GM12878 (cell line): ENCODE measurements around the gene HOXC12. TPM values are rescaled to one million over a fixed set of nuclear protein-coding genes. Genes with fewer than 3 reads are reported as not detected.

ENCODE experiments used
- ATAC-seq: fragments of 200-7000 bp; cut with Tn5 transposase; 3 replicates; pipeline ENCODE4 v1.9.1; 2020; ENCODE audit warnings: mild to moderate bottlenecking, moderate library complexity
- BruUV-seq: library from RNA; stranded (reverse); fragments of 400-500 nt; replicated peaks from 2 replicates; lab custom pipeline; 2021; lab: Mats Ljungman, UMichigan
- CTCF ChIA-PET: fragments of 300-600 bp; sonication (Branson Sonifier 250); formaldehyde crosslinking; extraction: SDS; loops from one replicate; lab custom pipeline; 2021; ENCODE audit warnings: inconsistent platforms; lab: Yijun Ruan, JAX
- POLR2A ChIA-PET: fragments of 350-600 bp; formaldehyde crosslinking; extraction: SDS; loops from one replicate; lab custom pipeline; 2021; ENCODE audit warnings: inconsistent platforms; lab: Charles Lee
- RAD21 ChIA-PET: fragments of 300-600 bp; sonication (Branson Sonifier 250); formaldehyde crosslinking; loops from one replicate; lab custom pipeline; 2023; ENCODE audit warnings: antibody characterized with exemption; ENCODE audit not compliant: unreplicated experiment; lab: Charles Lee
- SMC1A ChIA-PET: fragments of 300-600 bp; sonication (Branson Sonifier 250); formaldehyde crosslinking; loops from one replicate; lab custom pipeline; 2023; ENCODE audit not compliant: unreplicated experiment, uncharacterized antibody; lab: Charles Lee
- DNase-seq: peaks from one replicate; pipeline ENCODE4 v3.0.0-alpha.2; 2011; ENCODE audit warnings: low read depth, low spot score
- FAIRE-seq: peaks from 3 replicates; lab custom pipeline; 2011; peaks lifted over from hg19 to GRCh38; lab: Jason Lieb, UNC
- H2AFZ ChIP-seq: 2 replicates; pipeline ENCODE4 v1.6.0; 2011; ENCODE audit warnings: low read depth, low read length, control low read depth; ENCODE audit not compliant: control insufficient read depth
- H3K27ac ChIP-seq: 2 replicates; pipeline ENCODE4 v1.5.1; 2011; ENCODE audit warnings: control low read depth; ENCODE audit not compliant: control insufficient read depth, insufficient read depth
- H3K27me3 ChIP-seq, 2 experiments: replicated peaks in 1 of 2; 2 replicates each; pipeline versions ENCODE4 v1.6.0 to v1.6.1; 2011; ENCODE audit warnings: low read length in 1 of 2; ENCODE audit not compliant: control insufficient read depth in 2 of 2, insufficient read depth in 2 of 2
- H3K36me3 ChIP-seq, 2 experiments: 2 replicates each; pipeline ENCODE4 v1.5.1; 2011; ENCODE audit warnings: low read length in 1 of 2; ENCODE audit not compliant: control insufficient read depth in 2 of 2, insufficient read depth in 2 of 2
- H3K4me1 ChIP-seq: 2 replicates; pipeline ENCODE4 v1.6.1; 2011; ENCODE audit warnings: mild to moderate bottlenecking, low read length, moderate library complexity, mixed read lengths; ENCODE audit not compliant: control insufficient read depth, insufficient read depth
- H3K4me2 ChIP-seq: 2 replicates; pipeline ENCODE4 v1.6.0; 2011; ENCODE audit warnings: control low read depth; ENCODE audit not compliant: control insufficient read depth, insufficient read depth
- H3K4me3 ChIP-seq: fragments of 200-600 bp; sonication (generic); 2 replicates; pipeline ENCODE4 v1.5.1; 2016
- H3K79me2 ChIP-seq: 2 replicates; pipeline ENCODE4 v1.6.0; 2011; ENCODE audit warnings: low read length; ENCODE audit not compliant: control insufficient read depth, insufficient read depth
- H3K9ac ChIP-seq: 2 replicates; pipeline ENCODE4 v1.8.0; 2011; ENCODE audit warnings: low read length, control low read depth, mixed read lengths; ENCODE audit not compliant: control insufficient read depth, insufficient read depth
- H3K9me3 ChIP-seq: replicated peaks from 3 replicates; pipeline ENCODE4 v1.5.1; 2011; ENCODE audit warnings: mild to moderate bottlenecking, low read length; ENCODE audit not compliant: control insufficient read depth, insufficient read depth
- H4K20me1 ChIP-seq: 2 replicates; pipeline ENCODE4 v1.6.0; 2011; ENCODE audit not compliant: control insufficient read depth, insufficient read depth
- ATF3 ChIP-seq: IDR thresholded peaks from 2 replicates; pipeline ENCODE4 v1.6.1; 2011; ENCODE audit warnings: low read depth, mild to moderate bottlenecking, low read length, moderate library complexity, borderline replicate concordance; ENCODE audit errors: extremely low read depth
- CHD1 ChIP-seq: IDR thresholded peaks from 2 replicates; pipeline ENCODE4 v1.6.1; 2012; ENCODE audit warnings: low read depth, low read length, improper control_type of control experiment
- CREB1 ChIP-seq: IDR thresholded peaks from 2 replicates; pipeline ENCODE4 v1.6.1; 2012; ENCODE audit warnings: low read depth, mild to moderate bottlenecking, inconsistent platforms
- ESRRA ChIP-seq: IDR thresholded peaks from 2 replicates; pipeline ENCODE4 v1.6.1; 2012; ENCODE audit warnings: mild to moderate bottlenecking, low read length, improper control_type of control experiment
- HCFC1 ChIP-seq: fragments of 150-350 bp; IDR thresholded peaks from 2 replicates; pipeline ENCODE4 v1.6.1; 2014; ENCODE audit warnings: low read length
- IKZF2 ChIP-seq, 2 experiments: fragments of 450-650 bp; IDR thresholded peaks; 2 replicates each; pipeline ENCODE4 v1.6.1; 2017; ENCODE audit warnings: mild to moderate bottlenecking in 2 of 2, moderate library complexity in 2 of 2
- MTA2 ChIP-seq: fragments of 450-650 bp; IDR thresholded peaks from 2 replicates; pipeline ENCODE4 v1.6.1; 2016; ENCODE audit warnings: low read depth, mild to moderate bottlenecking, moderate library complexity
- NBN ChIP-seq: fragments of 450-650 bp; IDR thresholded peaks from 2 replicates; pipeline ENCODE4 v1.6.1; 2016
- NFIC ChIP-seq: IDR thresholded peaks from 2 replicates; pipeline ENCODE4 v1.6.1; 2012; ENCODE audit warnings: low read depth, mild to moderate bottlenecking, inconsistent platforms, low read length, moderate library complexity
- NRF1 ChIP-seq: conservative IDR thresholded peaks from 2 replicates; pipeline ENCODE4 v1.6.1; 2011; ENCODE audit warnings: mild to moderate bottlenecking, low read depth, low read length, improper control_type of control experiment
- PKNOX1 ChIP-seq: fragments of 450-650 bp; IDR thresholded peaks from 2 replicates; pipeline ENCODE4 v1.6.1; 2016; ENCODE audit warnings: mild to moderate bottlenecking
- POLR2A ChIP-seq: IDR thresholded peaks from 2 replicates; pipeline ENCODE4 v1.6.1; 2011; ENCODE audit warnings: low read depth, mild to moderate bottlenecking, low read length
- POU2F2 ChIP-seq: IDR thresholded peaks from 3 replicates; pipeline ENCODE4 v1.6.1; 2011; ENCODE audit warnings: low read depth, mild to moderate bottlenecking, low read length, borderline replicate concordance
- SIX5 ChIP-seq: IDR thresholded peaks from 2 replicates; pipeline ENCODE4 v1.6.1; 2011; ENCODE audit warnings: mild to moderate bottlenecking, low read depth, low read length, moderate library complexity; ENCODE audit not compliant: severe bottlenecking
- SPI1 ChIP-seq: IDR thresholded peaks from 2 replicates; pipeline ENCODE4 v1.6.1; 2011; ENCODE audit warnings: low read depth, mild to moderate bottlenecking, low read length, moderate library complexity, borderline replicate concordance; ENCODE audit not compliant: insufficient read depth
- SUPT20H ChIP-seq: IDR thresholded peaks from 2 replicates; pipeline ENCODE4 v1.6.1; 2011; ENCODE audit warnings: low read depth, mild to moderate bottlenecking, low read length, moderate library complexity, borderline replicate concordance; ENCODE audit not compliant: control insufficient read depth
- TBL1XR1 ChIP-seq: IDR thresholded peaks from 2 replicates; pipeline ENCODE4 v1.6.1; 2012; ENCODE audit warnings: low read depth, low read length, improper control_type of control experiment
- YY1 ChIP-seq: IDR thresholded peaks from 2 replicates; pipeline ENCODE4 v1.6.1; 2011; ENCODE audit warnings: low read depth, mild to moderate bottlenecking, low read length
- ZNF207 ChIP-seq: fragments of 450-650 bp; IDR thresholded peaks from 2 replicates; pipeline ENCODE4 v1.6.1; 2014; ENCODE audit warnings: antibody characterized with exemption, mild to moderate bottlenecking, borderline replicate concordance
- WGBS: methylation state at CpG from one replicate; pipeline ENCODE4 v1.1.6; 2016; ENCODE audit warnings: low lambda C conversion rate; ENCODE audit not compliant: insufficient replicate concordance, insufficient coverage; ENCODE audit errors: missing lambda C conversion rate; 5-methylcytosine and 5-hydroxymethylcytosine counted together
- in situ Hi-C: fragments of 300-500 bp; cut with MboI; formaldehyde crosslinking; loops from 9 replicates; pipeline ENCODE4 v1.14.3; 2018; ENCODE audit warnings: mixed read lengths
- intact Hi-C: fragments of 100-400 bp; cut with micrococcal nuclease; formaldehyde crosslinking; loops from one replicate; pipeline ENCODE4 v1.14.2; 2022; ENCODE audit not compliant: unreplicated experiment
- polyA plus RNA-seq, 11 experiments: library from polyadenylated mRNA; depleted of rRNA in 4 of 11; unstranded in 6 of 11; stranded (reverse) in 5 of 11; fragments of >200 nt; fragmentation: Nextera tagmentation in 4 of 11; fragmentation: Illumina TruSeq in 1 of 11; extraction: Ambion mirVana in 4 of 11; extraction: Trizol in 1 of 11; gene quantifications; 1 replicate in 1 of 11; 2 replicates in 10 of 11; pipeline versions ENCODE4 v1.2.1 to v1.2.3, GENCODE V29; 2011 to 2016; ENCODE audit warnings: inconsistent platforms in 2 of 11, missing spikeins in 2 of 11, low read depth in 1 of 11
- total RNA-seq, 4 experiments: library from RNA; depleted of rRNA in 3 of 4; stranded (reverse); fragments of >200 nt in 3 of 4; fragmentation: Illumina TruSeq in 1 of 4; extraction: Trizol in 1 of 4; gene quantifications; 2 replicates each; pipeline versions ENCODE4 v1.2.1 to v1.2.3, GENCODE V29; 2013 to 2021

Gene HOXC12
- total and polyA plus RNA-seq, 10 of the 15 experiments (the other 5 are each of a cell fraction or from before 2014, with no cell fraction given): not detected

GRCh38 chr12:53956914-53957536, 2.3 kb downstream of the HOXC12 start:
- Histone ChIP-seq H3K4me3 (no peak overlapping the region), H2AFZ (no peak overlapping the region), H3K27ac (no peak overlapping the region), H3K9ac (no peak overlapping the region), H3K79me2 (no peaks in the 10 kb centered on the region), H3K36me3 (no peaks in the 10 kb centered on the region), H3K27me3 (peaks cover 41 to 68% of the 10 kb centered on the region in 2 experiments), H4K20me1 (no peaks in the 10 kb centered on the region), H3K9me3 (no peaks in the 10 kb centered on the region), H3K4me1 (no peaks in the 10 kb centered on the region), H3K4me2 (no peak overlapping the region)
- BruUV-seq: no TSS peak
- intact Hi-C loops: no loop called here
- SMC1A ChIA-PET: no interaction called here
- RAD21 ChIA-PET: no interaction called here
- 20% methylated on average over 11 of the region's 11 CpGs for WGBS
- FAIRE-seq (no peak), ATAC-seq (peak; percentile 24; the same call in 2 of the 3 replicates), DNase-seq (no peak)
- POLR2A ChIA-PET: no interaction called here
- CTCF ChIA-PET: no interaction called here
- in situ Hi-C loops: no loop called here
- TF ChIP-seq SPI1 (0 out of 2 replicates have a peak, but pooled peaks have one; percentile 11), CREB1 (no peak), MTA2 (no peak)

GRCh38 chr12:53958128-53958527, 3.4 kb downstream of the HOXC12 start:
- FAIRE-seq: no peak
- POLR2A ChIA-PET: no interaction called here

More at GRCh38 chr12:53958128-53958527, 3.4 kb downstream of the HOXC12 start:
- H3K27me3 ChIP-seq: peaks cover 37 to 71% of the 10 kb centered on the region in 2 experiments
- ChIA-PET RAD21 (no interaction called here), CTCF (no interaction called here), SMC1A (interaction anchor here (0.8 kb wide), 1 partner anchor 18 kb away, joined by 3 read pairs; no protein-coding TSS in a partner anchor)
- in situ Hi-C loops: no loop called here
- no peaks in the 10 kb centered on the region for H4K20me1 ChIP-seq
- no peak for TF ChIP-seq SUPT20H
- TF ChIP-seq PKNOX1: no peak
- TF ChIP-seq YY1: no peak
- TF ChIP-seq NBN: no peak
- TF ChIP-seq CHD1: no peak
- TF ChIP-seq ZNF207: no peak
- no peak for TF ChIP-seq POU2F2
- no peak for TF ChIP-seq ESRRA
- TF ChIP-seq TBL1XR1: no peak
- TF ChIP-seq SIX5: no peak
- no peak for TF ChIP-seq IKZF2 (IDR thresholded peaks at IDR 0.05)
- TF ChIP-seq HCFC1: no peak
- no peak for TF ChIP-seq NFIC
- TF ChIP-seq ATF3: no peak
- no peak for TF ChIP-seq POLR2A
- TF ChIP-seq NRF1: no peak
- no peak overlapping the region for H3K4me3 ChIP-seq
- no TSS peak for BruUV-seq
- H3K27ac ChIP-seq: no peak overlapping the region
- intact Hi-C loops: no loop called here
- no peaks in the 10 kb centered on the region for H3K4me1 ChIP-seq
- H3K4me2 ChIP-seq: no peak overlapping the region
- H3K79me2 ChIP-seq: no peaks in the 10 kb centered on the region
- no peak for DNase-seq
- H3K36me3 ChIP-seq: no peaks in the 10 kb centered on the region
- no peak for ATAC-seq
- H3K9ac ChIP-seq: no peak overlapping the region
- no peaks in the 10 kb centered on the region for H3K9me3 ChIP-seq
- no peak overlapping the region for H2AFZ ChIP-seq
- 0% methylated on average over 3 of the region's 3 CpGs for WGBS
